ENCODE results near the gene RNF224. TPM values are rescaled to one million over a fixed set of nuclear protein-coding genes. Genes with fewer than 3 reads are reported as not detected.

RNF224 gene
- total RNA-seq, 1 experiment from 2014 or later = 1.2 TPM

GRCh38 chr9:137272241-137273094 lies 45.2 kb downstream of the RNF224 start:
- no peak for DNase-seq
- H3K79me2 ChIP-seq (ENCODE audit: low read length) = no peaks in the 10 kb centered on the region
- no peaks in the 10 kb centered on the region for H3K27me3 ChIP-seq (ENCODE audit: low read length)
- no TSS peak for BruUV-seq (replicated peaks)
- CTCF ChIA-PET = no interaction called here
- TF ChIP-seq CTCF (conservative IDR thresholded peaks at IDR 0.05; ENCODE audit: low read depth, low read length) = no peak
- no peak for TF ChIP-seq EZH2 (IDR thresholded peaks at IDR 0.05; ENCODE audit: low read length, unreplicated experiment)
- TF ChIP-seq EZH2phosphoT487 (IDR thresholded peaks at IDR 0.05; ENCODE audit: borderline replicate concordance, low read length) = no peak
- no peak overlapping the region for H3K9ac ChIP-seq (ENCODE audit: low read length)
- no peaks in the 10 kb centered on the region for H3F3A ChIP-seq (ENCODE audit: low read length, unreplicated experiment)
- POLR2A ChIA-PET (ENCODE audit: unreplicated experiment) = interaction anchor here (0.5 kb wide), 1 partner anchor 29 kb away, joined by 3 read pairs; the partner anchor contains the start of gene NRARP
- H3K9me2 ChIP-seq (replicated peaks; ENCODE audit: low read length) = no peaks in the 10 kb centered on the region
- ATAC-seq = no peak
- peaks cover 14% of the 10 kb centered on the region for H3K4me1 ChIP-seq (ENCODE audit: insufficient read depth, low read length)
- no peak overlapping the region for H3K4me3 ChIP-seq (ENCODE audit: low read length)
- H4K20me1 ChIP-seq (ENCODE audit: low read length) = no peaks in the 10 kb centered on the region
- H3K36me3 ChIP-seq (ENCODE audit: low read depth, low read length) = no peaks in the 10 kb centered on the region
- no peak overlapping the region for H2AFZ ChIP-seq (ENCODE audit: low read length)
- no peak overlapping the region for H3K27ac ChIP-seq (ENCODE audit: low read length)
- H3K4me2 ChIP-seq (ENCODE audit: low read length) = no peak overlapping the region
- intact Hi-C loops (cut with micrococcal nuclease) = no loop called here
- H3K9me3 ChIP-seq (ENCODE audit: low read length) = no peaks in the 10 kb centered on the region

- H3K9ac ChIP-seq (ENCODE audit: low read length) = no peak overlapping the region
- H3K36me3 ChIP-seq (ENCODE audit: low read depth, low read length) = no peaks in the 10 kb centered on the region
- H3K27me3 ChIP-seq (ENCODE audit: low read length) = no peaks in the 10 kb centered on the region
- peaks cover 5% of the 10 kb centered on the region for H3K79me2 ChIP-seq (ENCODE audit: low read length)
- ChIA-PET POLR2A (ENCODE audit: unreplicated experiment) (interaction anchor here (0.5 kb wide), 1 partner anchor 29 kb away, joined by 3 read pairs; the partner anchor contains the start of gene NRARP), CTCF (no interaction called here)
- no peak overlapping the region for H3K4me2 ChIP-seq (ENCODE audit: low read length)
- no peaks in the 10 kb centered on the region for H3K9me3 ChIP-seq (ENCODE audit: low read length)
- intact Hi-C loops (cut with micrococcal nuclease) = no loop called here
- peaks cover 16% of the 10 kb centered on the region for H3K4me1 ChIP-seq (ENCODE audit: insufficient read depth, low read length)
- no peaks in the 10 kb centered on the region for H3F3A ChIP-seq (ENCODE audit: low read length, unreplicated experiment)
- H3K4me3 ChIP-seq (ENCODE audit: low read length) = no peak overlapping the region
- H3K9me2 ChIP-seq (replicated peaks; ENCODE audit: low read length) = no peaks in the 10 kb centered on the region
- H4K20me1 ChIP-seq (ENCODE audit: low read length) = no peaks in the 10 kb centered on the region
- no TSS peak for BruUV-seq (replicated peaks)
- H2AFZ ChIP-seq (ENCODE audit: low read length) = no peak overlapping the region
- H3K27ac ChIP-seq (ENCODE audit: low read length) = no peak overlapping the region
- TF ChIP-seq EZH2phosphoT487 (IDR thresholded peaks at IDR 0.05; ENCODE audit: borderline replicate concordance, low read length) (no peak), EZH2 (IDR thresholded peaks at IDR 0.05; ENCODE audit: low read length, unreplicated experiment) (no peak), CTCF (conservative IDR thresholded peaks at IDR 0.05; ENCODE audit: low read depth, low read length) (no peak)
- no peak for DNase-seq
- ATAC-seq = no peak
Measured at GRCh38 chr9:137273095-137273490, 45.8 kb downstream of the RNF224 start.

All from PC-3 (cell line).